ENCODE results near the gene DLGAP1.

The DLGAP1 gene

GRCh38 chr18:3877678-3878077 is 577.4 kb downstream of the DLGAP1 start:
- TF ChIP-seq CTCF (IDR thresholded peaks at IDR 0.05; ENCODE audit: low read depth, low read length), result no peak
- peak; percentile 25 to 31 for DNase-seq (ENCODE audit: low read depth in 2 of 2)
- H3K4me3 ChIP-seq (replicated peaks in 1 of 2; ENCODE audit: low read depth in 2 of 2, low read length in 2 of 2), result no peak overlapping the region

GRCh38 chr18:3875961-3876360 is 579.1 kb downstream of the DLGAP1 start:
- no peak for DNase-seq (ENCODE audit: low read depth in 2 of 2)
- no peak for TF ChIP-seq CTCF (IDR thresholded peaks at IDR 0.05; ENCODE audit: low read depth, low read length)
- no peak overlapping the region for H3K4me3 ChIP-seq (replicated peaks in 1 of 2; ENCODE audit: low read depth in 2 of 2, low read length in 2 of 2)

GRCh38 chr18:3875376-3875775 is 579.7 kb downstream of the DLGAP1 start:
- no peak for DNase-seq (ENCODE audit: low read depth in 2 of 2)
- H3K4me3 ChIP-seq (replicated peaks in 1 of 2; ENCODE audit: low read depth in 2 of 2, low read length in 2 of 2), result no peak overlapping the region
- TF ChIP-seq CTCF (IDR thresholded peaks at IDR 0.05; ENCODE audit: low read depth, low read length), result no peak

GRCh38 chr18:3874581-3874980 is 580.5 kb downstream of the DLGAP1 start:
- TF ChIP-seq CTCF (IDR thresholded peaks at IDR 0.05; ENCODE audit: low read depth, low read length), result no peak
- DNase-seq (ENCODE audit: low read depth in 2 of 2), result no peak
- no peak overlapping the region for H3K4me3 ChIP-seq (replicated peaks in 1 of 2; ENCODE audit: low read depth in 2 of 2, low read length in 2 of 2)

GRCh38 chr18:3874125-3874524 is 581.0 kb downstream of the DLGAP1 start:
- no peak for TF ChIP-seq CTCF (IDR thresholded peaks at IDR 0.05; ENCODE audit: low read depth, low read length)
- H3K4me3 ChIP-seq (replicated peaks in 1 of 2; ENCODE audit: low read depth in 2 of 2, low read length in 2 of 2), result no peak overlapping the region
- DNase-seq (ENCODE audit: low read depth in 2 of 2), result peak; percentile 11 to 17

- no peak for TF ChIP-seq CTCF (IDR thresholded peaks at IDR 0.05; ENCODE audit: low read depth, low read length)
- H3K4me3 ChIP-seq (replicated peaks in 1 of 2; ENCODE audit: low read depth in 2 of 2, low read length in 2 of 2), result no peak overlapping the region
- DNase-seq (ENCODE audit: low read depth in 2 of 2), result no peak
Observed at GRCh38 chr18:3873698-3874097, 581.4 kb downstream of the DLGAP1 start.

- H3K4me3 ChIP-seq (replicated peaks in 1 of 2; ENCODE audit: low read depth in 2 of 2, low read length in 2 of 2), result no peak overlapping the region
- no peak for DNase-seq (ENCODE audit: low read depth in 2 of 2)
- TF ChIP-seq CTCF (IDR thresholded peaks at IDR 0.05; ENCODE audit: low read depth, low read length), result no peak
Observed at GRCh38 chr18:3873211-3873610, 581.9 kb downstream of the DLGAP1 start.
